Muscle of arm (tissue), 14 donors: Measurements from ENCODE around the gene LRWD1. TPM values are rescaled to one million over a fixed set of nuclear protein-coding genes. Genes with fewer than 3 reads are reported as not detected.

Experiments
- DNase-seq: peaks from one replicate; pipeline ENCODE4 v3.0.0-alpha.2; 2013
- long read RNA-seq, 11 donors: transcript quantifications; one replicate each; lab custom pipeline, GENCODE V29; 2026
- polyA plus RNA-seq, 12 donors: library from polyadenylated mRNA; unstranded; fragments of 120-200 nt; gene quantifications; one replicate each; pipeline ENCODE4 v1.2.1, GENCODE V29; 2013; ENCODE audit not compliant: insufficient read length in 12 of 12

The LRWD1 gene
- polyA plus RNA-seq = 10 to 100 TPM in 6 of 12 donors, 1 to 10 TPM in 5, not detected in 1; 7.4 to 25.3 (median 10.2) TPM
- long read RNA-seq, donor 1, partial matches to known transcripts = 15 of 15 reads
- long read RNA-seq, donor 1, other reads (novel, unspliced or antisense) = 0 of 15 reads
- long read RNA-seq, donor 2, partial matches to known transcripts = 0 of 4 reads
- long read RNA-seq, donor 2, other reads (novel, unspliced or antisense) = 0 of 4 reads
- long read RNA-seq, donor 3 = 0 reads
- long read RNA-seq, donor 4 = 0 reads
- long read RNA-seq, donor 5, partial matches to known transcripts = 12 of 13 reads
- long read RNA-seq, donor 5, other reads (novel, unspliced or antisense) = 0 of 13 reads
- long read RNA-seq, donor 6 = 0 reads
- long read RNA-seq, donor 7, partial matches to known transcripts = 5 of 6 reads
- long read RNA-seq, donor 7, other reads (novel, unspliced or antisense) = 0 of 6 reads
- long read RNA-seq, donor 8, partial matches to known transcripts = 0 of 1 reads
- long read RNA-seq, donor 8, other reads (novel, unspliced or antisense) = 0 of 1 reads
- long read RNA-seq, donor 9, partial matches to known transcripts = 0 of 1 reads
- long read RNA-seq, donor 9, other reads (novel, unspliced or antisense) = 0 of 1 reads
- long read RNA-seq, donor 10, partial matches to known transcripts = 0 of 3 reads
- long read RNA-seq, donor 10, other reads (novel, unspliced or antisense) = 0 of 3 reads
- long read RNA-seq, donor 11, partial matches to known transcripts = 0 of 1 reads
- long read RNA-seq, donor 11, other reads (novel, unspliced or antisense) = 0 of 1 reads

- DNase-seq = peak; percentile 93
Observed at GRCh38 chr7:102464577-102465280, at the start of gene LRWD1, which contains the start of gene ALKBH4. Gene LRWD1 (plus strand): TSS chr7:102464984. CDS start chr7:102465081, 97 bp downstream. Gene ALKBH4 (minus strand): TSS chr7:102464863. CDS start chr7:102464836, 27 bp downstream.

DNA sequence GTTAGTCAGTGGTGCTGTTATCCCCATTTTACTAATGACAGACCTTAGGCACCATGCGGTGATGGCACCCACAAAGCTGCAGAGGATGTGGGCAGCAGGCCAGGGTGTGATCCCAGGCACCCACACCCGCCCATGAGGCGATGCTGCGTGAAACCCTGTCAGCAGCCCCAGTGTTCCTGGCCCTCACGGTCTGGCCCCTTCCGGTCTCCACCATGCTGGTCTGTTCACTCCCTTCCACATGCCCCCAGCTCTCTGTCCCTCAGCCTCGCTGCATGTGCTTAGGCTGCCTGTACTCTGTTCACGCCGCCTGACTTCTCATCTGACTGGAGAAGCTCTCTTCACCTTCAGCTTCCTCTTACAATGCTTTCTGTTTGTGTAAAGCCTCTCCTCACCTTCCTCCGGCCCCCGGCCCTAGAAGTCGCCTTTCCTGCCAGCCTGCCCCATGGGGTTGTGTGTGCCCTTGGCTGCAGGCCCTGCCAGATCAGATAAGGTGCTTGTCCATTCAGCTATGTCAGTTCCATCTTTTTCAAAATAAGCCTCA is 49.0 kb upstream of the LRWD1 start:
- DNase-seq = no peak

DNA sequence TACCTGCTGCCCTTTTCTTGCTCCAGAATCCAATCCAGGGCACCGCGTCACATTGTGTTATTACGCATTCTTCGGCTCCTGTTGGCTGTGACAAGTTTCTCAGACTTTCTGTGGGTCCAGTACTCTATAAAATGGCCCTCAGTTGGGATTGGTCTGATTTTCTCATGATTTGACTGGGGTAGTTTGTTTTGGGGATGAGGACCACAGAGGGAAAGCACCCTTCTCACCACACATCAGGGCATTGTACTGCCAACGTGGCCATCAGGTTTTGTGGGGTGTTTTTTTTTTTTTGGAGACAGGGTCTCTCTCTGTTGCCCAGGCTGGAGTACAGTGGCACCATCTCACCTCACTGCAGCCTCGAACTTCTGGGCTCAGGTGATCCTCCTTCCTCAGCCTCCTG is 48.4 kb upstream of the LRWD1 start:
- no peak for DNase-seq

- DNase-seq = no peak
Observed at GRCh38 chr7:102417105-102417504, 47.7 kb upstream of the LRWD1 start.

DNA sequence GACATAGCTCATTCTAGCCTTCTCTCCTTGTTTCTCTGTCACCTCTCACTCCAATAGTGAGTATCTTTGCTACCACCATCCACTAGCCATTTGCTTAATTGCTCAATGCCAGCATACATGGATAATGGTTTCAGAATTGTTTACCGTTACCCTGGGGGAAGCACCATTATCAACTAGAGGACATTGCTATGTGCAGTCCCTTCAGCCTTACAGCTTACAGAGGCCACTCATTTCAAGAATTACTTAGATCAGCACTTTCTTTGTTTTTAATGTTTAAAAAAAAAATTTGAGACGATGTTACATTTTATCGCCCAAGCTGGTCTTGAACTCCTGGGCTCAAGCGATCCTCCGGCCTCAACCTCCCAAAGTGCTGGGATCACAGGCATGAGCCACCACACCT is 46.2 kb upstream of the LRWD1 start:
- no peak for DNase-seq

- DNase-seq = no peak
Observed at GRCh38 chr7:102421706-102422240, 43.0 kb upstream of the LRWD1 start.

GRCh38 chr7:102424129-102424551 is 40.6 kb upstream of the LRWD1 start:
- no peak for DNase-seq

DNA sequence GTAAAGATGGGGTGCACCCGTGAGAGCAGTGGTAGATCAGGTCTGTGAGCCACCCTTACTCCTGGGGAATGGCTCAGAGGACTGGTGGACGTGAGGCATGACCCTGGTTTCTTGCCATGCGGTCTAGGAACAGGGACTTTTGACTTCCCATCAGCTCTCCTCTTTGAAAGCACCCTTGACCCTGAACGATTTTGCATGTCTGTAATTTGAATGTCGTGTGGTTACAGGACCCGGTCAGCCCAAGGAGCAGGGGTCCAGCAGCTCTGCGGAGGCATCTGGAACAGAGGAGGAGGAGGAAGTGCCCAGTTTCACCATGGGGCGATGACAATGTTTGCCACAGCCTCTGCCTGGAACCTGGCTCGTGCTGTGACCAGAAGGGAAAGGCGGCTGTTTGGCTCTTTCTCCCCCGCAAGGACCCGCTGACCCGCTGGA is 40.0 kb upstream of the LRWD1 start:
- no peak for DNase-seq

DNA sequence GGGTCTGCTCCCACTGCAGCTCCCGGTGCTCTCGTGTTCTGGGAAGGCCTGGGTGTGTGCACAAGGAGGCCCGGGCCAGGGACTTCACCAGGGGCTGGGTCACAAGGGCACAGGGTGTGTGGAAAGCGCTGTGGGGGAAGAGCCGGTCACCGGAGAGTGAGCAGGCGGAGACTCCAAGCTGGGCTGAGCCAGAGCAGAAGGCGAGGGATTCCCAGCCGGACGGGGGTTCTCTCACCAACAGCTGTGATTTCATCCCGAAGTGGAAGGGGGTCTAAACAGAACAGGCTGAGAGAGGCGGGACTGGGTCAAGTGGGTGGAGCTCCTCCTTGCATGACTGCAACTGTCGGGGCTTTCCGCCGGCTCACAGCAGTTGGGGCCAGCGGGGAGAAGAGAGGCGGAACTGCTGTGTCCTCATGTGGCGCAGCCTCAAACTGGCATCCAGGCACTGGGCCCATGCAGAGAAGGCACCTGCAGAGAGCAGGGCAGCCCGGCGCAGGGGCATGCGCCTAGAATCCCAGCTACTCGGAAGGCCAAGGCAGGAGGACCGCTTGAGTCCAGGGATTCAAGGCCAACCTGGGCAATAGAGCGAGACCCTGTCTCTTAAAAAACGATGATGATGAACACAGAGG is 39.0 kb upstream of the LRWD1 start:
- no peak for DNase-seq

DNA sequence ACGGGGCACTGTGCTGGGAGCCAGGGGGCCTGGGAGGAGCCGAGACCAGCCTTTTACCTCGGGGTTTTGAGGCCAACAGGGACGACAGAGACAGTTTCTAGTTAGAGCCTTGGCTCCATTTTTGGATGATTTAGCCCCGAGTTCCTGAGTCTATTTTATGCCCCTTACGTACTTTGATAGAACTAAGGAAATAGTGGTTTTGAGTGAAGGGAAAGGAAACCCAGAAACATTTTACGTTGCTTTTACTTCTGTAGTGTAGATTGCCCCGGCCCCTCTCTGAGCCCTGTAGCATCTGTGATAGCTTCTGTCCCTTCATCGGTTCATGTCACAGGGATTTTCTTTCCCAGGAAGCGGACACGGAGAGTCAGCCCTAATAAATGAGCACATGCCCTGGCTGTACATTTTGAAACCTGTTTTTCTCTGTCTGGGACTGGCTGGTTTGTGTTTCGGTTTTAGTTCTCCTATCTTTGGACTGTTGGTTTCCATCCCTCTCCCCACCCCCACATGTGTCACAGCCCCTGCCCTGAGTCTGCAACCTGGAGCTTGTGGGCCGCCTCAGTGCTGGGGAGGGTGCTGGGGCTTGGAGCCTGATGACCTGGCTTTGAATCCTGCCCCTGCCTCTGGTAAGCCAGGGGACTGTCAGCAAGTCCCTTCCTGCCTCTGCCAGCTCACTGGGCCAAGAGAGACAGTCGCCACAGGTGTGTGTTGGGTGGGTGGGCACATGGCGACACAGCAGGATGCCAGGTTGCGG is 38.3 kb upstream of the LRWD1 start:
- DNase-seq = no peak

DNA sequence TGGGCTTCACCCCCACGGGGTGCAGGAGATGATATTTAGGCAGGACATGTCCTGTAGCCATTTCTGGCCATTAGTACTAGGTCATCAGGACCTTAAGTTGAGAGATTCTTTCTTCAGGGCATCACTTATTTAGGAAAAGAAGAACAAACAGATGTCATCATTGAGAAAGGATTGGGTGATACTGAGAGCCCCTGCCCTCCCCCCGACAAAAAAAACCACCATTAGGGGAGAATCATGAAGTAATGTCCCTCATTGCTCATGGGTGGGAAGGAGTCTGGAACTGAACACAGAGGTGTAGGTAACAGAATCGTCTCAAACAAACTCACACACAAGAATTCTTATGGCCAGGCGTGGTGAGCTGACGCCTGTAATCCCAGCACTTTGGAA is 37.8 kb upstream of the LRWD1 start:
- no peak for DNase-seq

- no peak for DNase-seq
Observed at GRCh38 chr7:102429141-102429899, 35.5 kb upstream of the LRWD1 start.

- DNase-seq = no peak
Observed at GRCh38 chr7:102431617-102432298, 33.0 kb upstream of the LRWD1 start.

GRCh38 chr7:102432442-102433218 is 32.2 kb upstream of the LRWD1 start:
- DNase-seq = no peak

- peak; percentile 70 for DNase-seq
Observed at GRCh38 chr7:102433219-102434038, 31.4 kb upstream of the LRWD1 start, which contains the start of gene ORAI2. Gene ORAI2 (plus strand): TSS chr7:102433575. CDS start chr7:102438957, 5,382 bp downstream.

- DNase-seq = no peak
Observed at GRCh38 chr7:102434039-102434486, 30.7 kb upstream of the LRWD1 start.

- no peak for DNase-seq
Observed at GRCh38 chr7:102436118-102436517, 28.7 kb upstream of the LRWD1 start.
